GM21825 (cell line): ENCODE measurements around the gene EXOC2.

ENCODE experiments used
- ATAC-seq: cut with Tn5 transposase; IDR thresholded peaks from one replicate; pipeline ENCODE4 v1.9.1; 2021; ENCODE audit warnings: mild to moderate bottlenecking, moderate library complexity; ENCODE audit not compliant: unreplicated experiment

Gene EXOC2

DNA sequence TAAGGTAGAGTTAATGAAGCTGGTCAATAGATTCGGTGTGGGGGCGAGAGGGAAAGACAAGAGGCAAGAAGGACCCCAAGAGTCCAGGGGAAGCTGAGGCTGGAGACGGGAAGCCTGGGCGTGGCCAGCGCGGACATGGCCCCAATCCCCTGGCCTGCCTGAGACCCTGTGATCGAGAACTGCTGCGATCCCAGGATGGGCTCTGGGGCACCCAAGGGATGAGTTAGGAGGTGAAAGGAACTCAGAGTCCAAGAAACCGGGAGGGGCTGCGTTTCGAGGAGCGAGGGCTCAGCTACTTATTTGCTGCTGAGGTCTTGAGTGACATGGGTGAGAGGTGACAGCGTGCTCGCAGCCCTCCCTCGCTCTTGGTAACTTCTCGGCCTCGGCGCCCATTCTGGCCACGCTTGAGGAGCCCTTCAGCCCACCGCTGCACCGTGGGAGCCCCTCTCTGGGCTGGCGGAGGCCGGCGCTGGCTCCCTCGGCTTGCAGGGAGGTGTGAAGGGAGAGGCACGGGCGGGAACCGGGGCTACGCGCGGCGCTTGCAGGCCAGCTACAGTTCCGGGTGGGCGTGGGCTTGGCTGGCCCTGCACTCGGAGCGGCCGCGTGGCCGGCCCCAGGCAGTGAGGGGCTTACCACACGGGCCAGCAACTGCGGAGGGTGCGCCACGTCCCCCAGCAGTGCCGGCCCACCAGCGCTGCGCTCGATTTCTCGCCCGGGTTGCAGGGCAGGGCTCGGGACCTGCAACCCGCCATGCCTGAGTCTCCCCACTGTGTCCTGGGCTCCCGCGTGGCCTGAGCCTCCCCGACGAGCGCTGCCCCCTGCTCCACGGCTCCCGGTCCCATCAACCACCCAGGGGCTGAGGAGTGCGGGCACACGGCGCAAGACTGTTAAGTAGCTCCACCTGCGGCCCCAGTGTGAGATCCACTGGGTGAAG, 243.2 kb downstream of the EXOC2 start:
- no peak for ATAC-seq

DNA sequence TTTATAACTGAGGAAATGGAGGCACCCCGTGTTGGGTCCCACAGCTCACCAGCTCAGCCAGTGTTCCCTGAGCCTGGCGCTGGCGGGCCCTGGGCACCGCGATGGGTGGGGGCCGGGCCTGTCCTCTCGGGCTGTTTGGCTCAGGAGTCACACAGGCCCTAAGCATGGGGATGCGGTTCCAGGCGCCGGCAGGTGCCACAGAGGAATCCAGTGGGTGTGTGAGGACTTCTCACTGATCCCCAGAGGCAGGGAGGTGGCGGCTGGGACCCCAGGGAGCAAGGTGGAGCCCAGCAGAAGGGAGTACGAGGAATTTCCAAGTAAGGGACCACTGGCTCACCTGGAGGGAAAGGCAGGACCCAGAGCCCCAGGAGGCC, 243.9 kb downstream of the EXOC2 start:
- ATAC-seq: no peak

DNA sequence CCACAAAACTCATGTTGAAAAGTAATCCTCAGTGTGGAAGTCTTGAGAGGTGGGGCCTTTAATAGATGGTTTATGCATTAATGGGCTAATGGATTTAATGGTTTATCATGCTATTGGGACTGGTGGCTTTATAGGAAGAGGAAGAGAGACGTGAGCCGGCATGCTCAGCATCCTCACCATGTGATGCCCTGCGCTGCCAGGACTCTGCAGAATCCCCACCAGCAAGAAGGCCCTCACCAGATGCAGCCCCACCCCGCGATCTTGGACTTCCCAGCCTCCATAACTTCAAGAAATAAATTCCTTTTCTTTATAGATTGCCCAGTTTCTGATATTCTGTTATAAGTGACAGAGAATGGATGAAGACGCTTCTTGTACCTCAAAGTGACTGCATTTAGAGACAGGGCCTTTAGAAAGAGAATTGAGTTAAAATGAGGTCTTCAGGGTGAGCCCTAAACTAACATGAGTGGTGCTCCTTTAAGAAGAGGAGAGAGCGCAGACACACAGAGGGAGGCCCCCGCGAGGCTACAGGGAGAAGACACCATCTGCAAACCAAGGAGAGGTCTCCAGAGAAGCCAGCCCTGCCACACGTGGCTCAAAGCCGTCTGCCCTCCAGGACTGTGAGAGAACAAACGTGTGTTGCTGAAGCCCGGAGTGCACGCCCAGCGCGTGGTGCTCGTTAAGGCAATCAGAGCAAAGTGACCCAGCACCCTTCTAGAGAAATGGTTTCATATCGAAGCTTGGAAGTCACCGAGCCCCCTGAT, 244.5 kb downstream of the EXOC2 start:
- ATAC-seq: no peak

DNA sequence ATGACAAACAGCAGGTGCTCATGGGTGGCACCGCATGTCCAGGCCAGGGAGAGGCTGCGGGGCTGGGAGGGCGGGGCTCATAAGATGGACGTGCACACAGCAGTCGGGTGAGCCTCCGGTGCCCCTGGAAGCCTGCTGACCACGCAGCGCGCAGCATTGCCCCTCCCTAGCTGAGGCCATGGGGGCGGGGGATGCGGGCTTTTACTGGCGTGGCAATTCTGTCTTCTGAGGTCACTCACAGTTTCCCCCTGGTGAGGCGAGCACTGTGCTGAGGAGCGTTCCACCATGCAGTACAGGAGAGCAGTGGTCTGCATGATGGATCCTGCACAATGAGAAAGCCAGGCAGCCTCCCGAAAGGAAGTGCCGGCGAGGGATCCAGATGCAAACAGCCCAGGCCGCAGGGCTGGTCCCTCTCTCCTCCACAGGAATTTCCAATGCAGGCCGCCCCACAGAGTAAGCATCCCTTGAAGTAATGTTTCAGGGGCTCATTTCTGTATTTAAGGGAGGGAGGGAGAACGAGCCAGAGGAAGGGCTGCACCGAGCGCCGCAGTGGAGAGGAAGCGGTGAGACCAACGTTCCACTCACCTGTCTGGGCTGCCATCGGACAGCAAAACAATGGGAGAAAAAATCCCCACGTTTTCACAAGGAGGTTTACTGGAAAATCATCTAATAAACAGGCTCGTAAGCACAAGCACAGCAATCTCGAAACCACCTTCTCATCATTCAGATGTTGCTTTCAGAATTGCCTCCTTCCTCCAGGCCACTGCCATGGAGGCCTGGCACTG, 245.4 kb downstream of the EXOC2 start:
- no peak for ATAC-seq

DNA sequence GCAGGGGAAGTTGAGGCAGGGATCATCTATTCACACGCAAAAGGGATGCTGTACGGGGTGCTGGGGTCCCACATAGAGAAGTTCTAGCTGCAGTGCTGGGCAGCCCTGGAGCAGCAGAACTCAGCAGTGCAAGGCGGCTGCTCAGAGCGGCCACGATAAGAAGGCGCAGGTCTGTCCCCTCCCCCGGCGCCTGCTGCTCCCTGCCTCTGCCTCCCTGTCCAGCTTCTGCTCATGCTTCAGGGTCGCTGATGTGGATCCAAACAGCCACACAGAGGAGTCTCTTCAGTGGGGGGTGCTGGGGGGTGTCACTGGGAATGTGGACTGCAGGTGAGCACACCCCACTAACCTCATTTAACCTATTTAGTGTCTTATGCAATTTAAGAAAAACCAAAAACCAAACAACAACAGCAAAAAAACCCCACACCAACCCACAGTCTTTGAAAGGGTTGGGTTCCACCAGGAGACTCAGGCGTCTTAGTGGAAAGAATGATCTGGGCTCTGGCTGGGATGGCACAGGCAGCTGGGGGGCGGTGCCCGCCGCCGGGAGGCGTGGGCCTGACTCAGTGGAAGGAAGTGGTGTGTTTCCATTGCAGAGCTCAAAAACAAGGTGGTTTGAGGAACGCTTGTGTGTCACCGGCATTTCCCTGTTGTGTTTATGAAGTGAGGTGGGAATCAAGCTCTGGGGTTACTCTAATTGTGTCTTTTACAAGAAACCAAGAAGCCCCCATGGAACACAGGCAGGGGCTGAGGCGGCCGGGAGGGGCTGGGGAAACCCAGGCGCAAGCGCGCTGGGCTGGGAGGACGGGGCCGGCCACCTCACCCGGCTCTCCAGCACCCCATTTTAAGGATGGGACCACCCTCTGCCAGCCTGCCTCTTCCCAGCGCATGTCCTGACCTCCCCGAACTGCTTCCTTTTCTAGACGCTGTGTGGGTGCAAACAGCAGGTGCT, 246.2 kb downstream of the EXOC2 start:
- ATAC-seq: no peak

DNA sequence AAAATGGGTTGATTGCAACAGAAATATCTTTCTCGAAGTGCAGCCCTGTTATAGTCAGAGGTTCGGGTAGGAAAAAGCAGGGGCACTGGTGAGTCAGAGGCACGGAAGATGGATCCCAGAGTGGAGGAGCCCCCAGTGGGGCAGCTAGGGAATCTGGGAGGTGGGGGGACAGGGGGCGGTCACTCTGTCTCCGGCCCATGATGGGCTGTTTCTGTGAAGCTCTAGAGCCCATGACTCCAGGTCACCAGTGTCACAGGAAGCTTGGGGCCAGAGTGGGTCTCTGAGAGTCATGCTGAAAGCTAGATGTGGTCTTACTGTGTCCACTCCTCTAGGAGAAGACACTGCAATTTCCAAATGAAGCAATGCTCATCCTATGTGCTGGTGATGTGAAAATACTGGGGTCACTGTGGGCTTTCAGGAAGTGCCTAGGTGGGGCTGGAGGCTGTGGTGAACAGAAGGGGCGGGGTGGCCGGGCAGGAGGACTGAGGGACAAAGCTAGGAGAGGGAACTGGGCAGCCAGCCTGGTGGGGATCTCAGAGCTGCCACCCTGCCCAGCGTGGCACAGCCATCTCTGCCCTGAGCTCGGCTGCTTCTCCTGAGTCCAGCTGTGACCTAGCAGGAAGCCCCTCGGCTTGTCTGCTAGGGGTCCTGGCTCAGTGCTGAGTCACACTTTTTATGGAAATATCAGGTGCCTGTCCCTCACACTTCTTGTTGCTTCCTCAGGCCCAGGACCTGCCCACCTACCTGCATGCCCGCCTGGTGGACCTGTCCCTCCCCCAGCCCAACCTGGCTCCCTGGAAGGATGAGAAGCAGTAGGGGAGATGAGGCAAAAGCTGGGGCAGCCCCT, 247.1 kb downstream of the EXOC2 start:
- no peak for ATAC-seq

DNA sequence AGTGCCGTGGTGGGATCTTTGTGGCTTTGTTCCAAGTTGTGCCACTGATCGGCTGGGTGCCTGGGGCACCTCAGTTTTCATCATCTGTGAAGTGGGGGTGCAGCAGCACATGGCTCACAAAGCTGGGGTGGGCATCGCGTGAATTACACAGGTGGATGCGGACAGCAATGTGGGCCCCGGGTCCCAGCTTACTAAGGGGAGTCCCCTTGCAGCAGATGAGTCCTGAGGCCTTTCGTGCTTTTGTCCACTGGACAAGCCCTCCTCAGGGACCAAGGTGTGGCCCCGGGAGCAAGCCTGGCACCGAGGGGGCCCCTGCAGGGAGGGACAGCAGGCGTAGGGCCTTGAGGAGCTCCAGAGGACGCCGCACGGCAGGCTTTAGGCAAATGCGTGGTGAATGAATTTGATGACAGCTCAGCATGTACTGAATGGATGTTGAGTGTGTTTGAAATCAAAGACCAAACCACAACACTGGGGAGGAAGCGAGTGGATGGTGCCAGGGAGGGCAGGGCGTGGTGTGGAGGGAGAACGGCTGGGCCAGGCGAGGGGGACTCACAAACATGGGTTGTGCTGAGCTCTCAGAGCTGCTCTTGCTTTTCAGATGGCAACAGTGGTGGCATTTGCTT, 248.2 kb downstream of the EXOC2 start:
- no peak for ATAC-seq

DNA sequence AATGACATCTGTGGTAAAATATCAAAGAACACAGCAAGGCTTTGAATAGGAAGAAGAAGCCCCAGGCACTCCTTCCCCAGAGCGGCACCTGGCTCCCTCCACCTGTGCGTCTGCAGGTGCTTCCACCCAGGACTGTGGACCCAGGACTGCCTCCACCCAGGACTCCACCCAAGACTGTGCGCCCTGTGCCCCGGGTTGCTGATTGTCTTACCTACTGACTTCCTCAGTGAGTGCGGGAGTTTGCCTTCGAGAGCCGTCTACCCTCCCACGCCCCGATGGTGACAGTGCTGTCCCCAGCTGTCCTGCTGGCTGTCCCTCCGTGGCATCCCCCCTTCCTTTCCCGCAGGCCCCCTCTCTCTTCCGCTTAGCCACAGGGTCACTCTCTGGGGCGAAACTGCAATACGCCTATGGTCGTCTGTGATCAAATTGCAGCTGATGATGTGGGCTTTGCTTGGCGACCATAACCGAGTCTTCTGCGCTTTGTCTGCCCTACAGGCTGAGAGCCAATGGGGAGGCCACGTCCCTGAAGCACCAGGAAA, 249.2 kb downstream of the EXOC2 start:
- ATAC-seq: no peak

DNA sequence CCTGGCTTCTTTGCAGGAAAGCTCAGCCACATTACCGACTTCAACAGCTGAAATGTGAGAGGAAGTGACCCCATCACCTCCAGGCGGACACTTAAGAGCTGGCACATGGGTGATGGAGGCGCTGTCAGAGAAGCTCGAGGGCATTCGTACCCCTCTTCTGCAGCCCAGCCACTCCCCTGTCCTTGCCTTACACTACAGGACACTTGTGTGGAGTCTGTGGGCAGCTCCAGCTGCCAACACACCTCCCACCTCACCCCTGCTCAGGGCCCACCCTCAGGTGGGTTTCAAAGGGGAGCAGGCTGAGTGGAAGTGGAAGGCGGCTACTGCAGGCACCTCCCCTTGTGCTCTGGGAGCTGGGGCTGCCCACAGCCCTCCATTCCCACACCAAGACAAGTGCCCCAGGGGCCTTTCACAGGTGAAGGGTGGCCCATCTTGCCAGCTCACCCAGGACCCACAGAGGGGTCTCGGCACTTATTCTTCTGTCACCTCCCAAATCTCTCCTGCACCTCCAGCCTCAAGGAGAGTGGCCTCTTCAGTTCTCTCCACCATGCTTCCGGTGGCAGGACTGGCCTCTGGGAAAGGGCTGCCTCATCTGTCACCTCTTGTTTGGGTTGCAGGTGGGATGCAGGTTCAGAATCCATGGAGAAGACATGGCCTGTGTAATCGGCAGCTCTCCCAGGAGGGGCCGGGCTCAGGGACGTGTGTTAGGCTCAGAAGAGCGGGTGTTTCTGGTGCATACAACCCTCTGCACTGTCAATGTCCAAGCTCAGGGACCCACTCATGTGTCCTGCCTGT, 251.6 kb downstream of the EXOC2 start:
- no peak for ATAC-seq

DNA sequence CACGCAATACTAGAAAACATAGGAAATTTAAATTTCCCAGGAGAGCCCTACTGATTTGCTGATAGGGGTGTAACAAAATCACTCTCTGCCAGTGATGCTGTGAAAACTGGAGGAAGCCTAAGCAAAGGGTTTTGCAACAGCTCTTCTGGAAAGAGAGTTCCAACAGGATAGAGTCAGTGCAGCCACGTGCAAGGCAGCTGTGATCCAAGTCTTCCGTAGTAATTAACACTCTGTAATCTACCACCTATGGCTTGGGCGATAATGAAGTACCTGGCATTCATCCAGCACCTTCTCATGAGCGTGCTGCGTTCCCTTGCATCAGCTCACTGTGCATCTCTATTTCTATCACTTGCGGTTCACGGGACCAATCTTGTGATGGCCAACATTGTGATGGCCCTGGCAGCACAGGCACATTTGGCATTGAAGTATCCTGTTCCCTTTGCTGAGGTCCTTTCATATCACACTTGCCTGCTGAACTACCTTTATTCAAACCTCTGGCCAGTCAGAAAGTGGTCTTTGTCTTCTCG, 253.2 kb downstream of the EXOC2 start:
- no peak for ATAC-seq

DNA sequence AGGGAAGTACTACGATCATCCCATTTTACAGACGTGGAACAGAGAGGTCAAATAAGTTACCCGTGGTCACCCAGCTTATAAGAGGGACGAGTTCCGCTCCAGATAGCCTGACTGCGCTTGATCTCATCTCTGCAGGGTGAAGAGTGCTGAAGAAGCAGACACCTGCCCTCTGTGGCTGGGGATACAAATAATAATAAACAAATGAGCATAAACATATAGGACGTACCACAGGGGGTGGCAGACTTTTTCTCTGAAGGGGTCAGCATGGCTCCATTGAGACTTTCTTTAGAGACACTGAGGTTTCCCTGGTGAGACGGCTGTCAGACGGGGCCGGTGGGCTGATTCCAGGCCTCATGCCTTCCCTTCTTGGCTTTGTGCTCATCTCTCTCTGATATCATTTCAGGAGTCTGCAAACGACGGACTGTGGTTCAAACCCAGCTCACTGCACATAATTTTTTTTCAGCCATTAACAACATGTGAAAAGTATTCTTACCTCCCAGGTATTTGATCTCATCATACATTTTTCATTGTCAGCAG, 254.2 kb downstream of the EXOC2 start:
- ATAC-seq: no peak

DNA sequence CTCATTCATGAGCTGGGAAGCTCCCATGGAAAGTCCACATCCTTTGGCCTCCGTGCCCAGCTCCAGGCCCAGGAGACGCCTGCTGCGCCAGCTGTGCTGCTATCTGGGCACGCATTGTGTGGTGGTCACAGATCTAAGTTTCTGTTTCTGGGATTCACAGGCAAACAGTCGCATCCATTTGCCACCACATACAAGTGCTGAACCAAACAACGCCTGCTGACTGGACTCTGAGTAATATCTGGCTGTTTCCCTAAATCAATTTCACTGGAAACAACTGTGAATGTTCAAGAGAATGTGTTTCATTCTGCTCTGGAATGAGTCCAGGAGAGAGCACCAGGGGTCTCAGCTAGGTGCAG, 255.9 kb downstream of the EXOC2 start:
- no peak for ATAC-seq

DNA sequence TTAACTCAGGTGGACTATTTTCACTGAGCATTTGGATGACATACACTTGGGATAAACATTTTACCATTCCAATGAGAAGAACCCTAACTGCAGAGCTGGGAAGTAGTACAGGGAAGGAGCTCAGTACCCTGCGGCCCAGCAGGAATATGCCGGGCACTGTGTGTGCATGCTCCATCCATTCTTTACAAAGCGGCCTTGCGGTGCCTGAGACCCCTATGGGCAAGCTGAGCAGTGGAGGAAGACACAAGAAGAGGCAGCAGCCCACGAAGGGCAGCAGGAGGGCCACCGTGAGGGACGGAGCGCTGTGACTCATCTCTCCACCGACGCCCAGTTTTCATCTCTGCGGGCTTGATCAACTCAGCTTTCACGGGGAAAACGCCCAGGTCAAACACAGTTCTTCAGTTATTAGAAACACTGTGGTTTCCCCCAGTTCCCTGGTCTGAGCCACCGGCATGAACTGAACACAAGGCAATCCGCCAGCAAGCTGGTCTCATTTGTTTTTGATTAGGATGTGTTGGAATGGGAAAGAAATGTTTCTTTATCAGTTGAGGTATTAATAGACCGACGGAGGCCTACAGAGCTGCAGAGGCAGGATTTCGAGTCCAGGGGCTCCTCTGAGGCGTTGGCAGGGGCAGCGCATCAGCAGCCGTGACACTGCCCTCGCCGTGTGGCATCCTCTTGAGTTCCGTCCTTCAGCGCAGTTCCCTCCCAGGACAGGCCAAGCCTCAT, 256.5 kb downstream of the EXOC2 start:
- no peak for ATAC-seq

DNA sequence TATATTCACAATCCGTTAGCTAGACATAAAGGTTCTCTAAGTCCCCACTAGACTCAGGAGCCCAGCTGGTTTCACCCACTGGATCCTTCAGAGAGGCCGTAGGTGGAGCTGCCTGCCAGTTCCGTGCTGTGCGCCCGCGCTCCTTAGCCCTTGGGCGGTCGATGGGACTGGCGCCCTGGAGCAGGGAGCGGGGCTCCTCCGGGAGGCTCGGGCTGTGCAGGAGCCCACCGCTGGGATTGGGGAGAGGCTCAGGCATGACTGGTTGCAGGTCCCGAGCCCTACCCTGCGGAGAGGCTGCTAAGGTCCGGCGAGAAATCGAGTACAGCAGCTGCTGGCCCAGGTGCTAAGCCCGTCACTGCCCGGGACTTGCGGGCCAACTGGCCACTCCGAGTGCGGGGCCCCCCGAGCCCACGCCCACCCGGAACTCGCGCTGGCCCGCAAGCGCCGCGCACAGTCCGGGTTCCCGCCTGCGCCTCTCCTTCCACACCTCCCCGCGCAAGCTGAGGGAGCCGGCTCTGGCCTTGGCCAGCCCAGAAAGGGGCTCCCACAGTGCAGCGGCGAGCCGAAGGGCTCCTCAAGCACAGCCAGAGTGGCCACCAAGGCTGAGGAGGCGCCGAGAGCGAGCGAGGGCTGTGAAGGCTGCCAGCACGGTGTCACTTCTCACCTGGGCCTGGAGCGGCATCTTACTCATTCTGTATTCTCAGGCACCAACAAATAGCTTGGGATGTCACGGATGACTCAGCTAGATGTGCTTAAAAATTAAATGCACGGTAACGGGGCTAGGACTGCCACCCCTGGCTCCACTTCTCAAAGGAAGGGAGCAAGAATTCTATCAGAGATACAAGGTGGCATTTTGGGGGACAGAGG, 257.3 kb downstream of the EXOC2 start:
- no peak for ATAC-seq
